ENCODE data around the gene CEP135.
"Not testable (repeated sequence)": the region's sequence is repeated elsewhere in the genome, so short reads cannot be mapped to it uniquely, and the experiment has no call there.

CEP135 gene

GRCh38 chr4:55948726-55949481, at the start of gene CEP135:
Gene CEP135 (plus strand): TSS chr4:55948945. CDS start chr4:55952131, 3,186 bp downstream.
- peak; percentile 92 for DNase-seq (ENCODE audit: low spot score)

GRCh38 chr4:55902677-55903076, 46.1 kb upstream of the CEP135 start:
- no peak for DNase-seq (ENCODE audit: low spot score)

- no peak for DNase-seq (ENCODE audit: low spot score)
Observed at GRCh38 chr4:55903577-55903976, 45.2 kb upstream of the CEP135 start.

- no peak for DNase-seq (ENCODE audit: low spot score)
Observed at GRCh38 chr4:55904576-55904975, 44.2 kb upstream of the CEP135 start.

- DNase-seq (ENCODE audit: low spot score) = no peak
Observed at GRCh38 chr4:55906323-55906722, 42.4 kb upstream of the CEP135 start.

- peak; percentile 46 for DNase-seq (ENCODE audit: low spot score)
Observed at GRCh38 chr4:55906989-55907388, 41.8 kb upstream of the CEP135 start.

- DNase-seq (ENCODE audit: low spot score) = no peak
Observed at GRCh38 chr4:55907469-55907868, 41.3 kb upstream of the CEP135 start.

GRCh38 chr4:55910140-55910539, 38.6 kb upstream of the CEP135 start:
- DNase-seq (ENCODE audit: low spot score) = peak; percentile 16

- no peak for DNase-seq (ENCODE audit: low spot score)
Observed at GRCh38 chr4:55912249-55912648, 36.5 kb upstream of the CEP135 start.

- no peak for DNase-seq (ENCODE audit: low spot score)
Observed at GRCh38 chr4:55920571-55920970, 28.2 kb upstream of the CEP135 start.

- no peak for DNase-seq (ENCODE audit: low spot score)
Observed at GRCh38 chr4:55921093-55921492, 27.7 kb upstream of the CEP135 start.

- DNase-seq (ENCODE audit: low spot score) = no peak
Observed at GRCh38 chr4:55925241-55925640, 23.5 kb upstream of the CEP135 start.

- no peak for DNase-seq (ENCODE audit: low spot score)
Observed at GRCh38 chr4:55926610-55927009, 22.1 kb upstream of the CEP135 start.

GRCh38 chr4:55927803-55928437, 20.8 kb upstream of the CEP135 start:
- DNase-seq (ENCODE audit: low spot score) = no peak

GRCh38 chr4:55928846-55929245, 19.9 kb upstream of the CEP135 start:
- DNase-seq (ENCODE audit: low spot score) = no peak

- DNase-seq (ENCODE audit: low spot score) = no peak
Observed at GRCh38 chr4:55931043-55931442, 17.7 kb upstream of the CEP135 start.

GRCh38 chr4:55931833-55932232, 16.9 kb upstream of the CEP135 start:
- DNase-seq (ENCODE audit: low spot score) = no peak

GRCh38 chr4:55932511-55932910, 16.2 kb upstream of the CEP135 start:
- DNase-seq (ENCODE audit: low spot score) = no peak

GRCh38 chr4:55933611-55934010, 15.1 kb upstream of the CEP135 start:
- no peak for DNase-seq (ENCODE audit: low spot score)

- DNase-seq (ENCODE audit: low spot score) = not testable (repeated sequence)
Observed at GRCh38 chr4:55935907-55936306, 12.8 kb upstream of the CEP135 start.

GRCh38 chr4:55938481-55938880, 10.3 kb upstream of the CEP135 start:
- DNase-seq (ENCODE audit: low spot score) = no peak

- no peak for DNase-seq (ENCODE audit: low spot score)
Observed at GRCh38 chr4:55939421-55939820, 9.3 kb upstream of the CEP135 start.

- DNase-seq (ENCODE audit: low spot score) = no peak
Observed at GRCh38 chr4:55941881-55942396, 6.8 kb upstream of the CEP135 start.

All from kidney capillary endothelial cell (primary cell).